Retina (tissue), 1 donor: ENCODE data around the gene CACYBP.

Source experiments
- DNase-seq: peaks from one replicate; pipeline ENCODE4 v3.0.0-alpha.2; 2016

CACYBP gene

GRCh38 chr1:174974711-174975119, 25.0 kb upstream of the CACYBP start:
- peak; percentile 17 for DNase-seq

GRCh38 chr1:174975764-174976163, 24.0 kb upstream of the CACYBP start:
- no peak for DNase-seq

GRCh38 chr1:174976436-174977108, 23.2 kb upstream of the CACYBP start:
- DNase-seq, result no peak

- peak; percentile 28 for DNase-seq
Measured at GRCh38 chr1:174982971-174983689, 16.6 kb upstream of the CACYBP start.

- no peak for DNase-seq
Measured at GRCh38 chr1:174984952-174985351, 14.8 kb upstream of the CACYBP start.

- DNase-seq, result no peak
Measured at GRCh38 chr1:174988539-174988938, 11.2 kb upstream of the CACYBP start.

- no peak for DNase-seq
Measured at GRCh38 chr1:174988986-174989385, 10.8 kb upstream of the CACYBP start.

- DNase-seq, result no peak
Measured at GRCh38 chr1:174989536-174990220, 10.1 kb upstream of the CACYBP start.

- DNase-seq, result no peak
Measured at GRCh38 chr1:174990382-174990999, 9.3 kb upstream of the CACYBP start.

GRCh38 chr1:174991473-174991872, 8.3 kb upstream of the CACYBP start:
- no peak for DNase-seq

GRCh38 chr1:174995121-174995520, 4.6 kb upstream of the CACYBP start:
- no peak for DNase-seq

- no peak for DNase-seq
Measured at GRCh38 chr1:174995916-174996315, 3.8 kb upstream of the CACYBP start.

- DNase-seq, result no peak
Measured at GRCh38 chr1:174996476-174996875, 3.3 kb upstream of the CACYBP start.

GRCh38 chr1:174997041-174997440, 2.7 kb upstream of the CACYBP start:
- no peak for DNase-seq

GRCh38 chr1:174998569-174999215, 1.1 kb upstream of the CACYBP start:
- DNase-seq, result no peak

- peak; percentile 100 for DNase-seq
Measured at GRCh38 chr1:174999216-174999935, 371 bp upstream of the CACYBP start.

GRCh38 chr1:175000697-175001187, 995 bp downstream of the CACYBP start:
- DNase-seq, result no peak

- DNase-seq, result no peak
Measured at GRCh38 chr1:175002910-175003517, 3.3 kb downstream of the CACYBP start.

GRCh38 chr1:175003521-175003920, 3.8 kb downstream of the CACYBP start:
- no peak for DNase-seq

- no peak for DNase-seq
Measured at GRCh38 chr1:175005085-175005783, 5.5 kb downstream of the CACYBP start.

- DNase-seq, result no peak
Measured at GRCh38 chr1:175009532-175009931, 9.8 kb downstream of the CACYBP start.
